ENCODE measurements around the gene LRRN1. TPM values are rescaled to one million over a fixed set of nuclear protein-coding genes. Genes with fewer than 3 reads are reported as not detected.

LRRN1 gene
- total RNA-seq, 4 donors from 2014 or later = 7.5 to 13.3 (median 9.8) TPM

- no peak for DNase-seq (ENCODE audit: low spot score in 2 of 2)
- H3K9me3 ChIP-seq = no peaks in the 10 kb centered on the region
- no peak for TF ChIP-seq POLR2A (IDR thresholded peaks at IDR 0.05)
- no peak for TF ChIP-seq EP300 (IDR thresholded peaks at IDR 0.05)
- TF ChIP-seq CTCF (IDR thresholded peaks at IDR 0.05) = no peak
- H3K4me3 ChIP-seq = peak overlapping the region; percentile 43 to 72 (median 52)
- peak overlapping the region in 3 of 4 donors; percentile 53 to 58 (median 56) for H3K27ac ChIP-seq
- no peaks in the 10 kb centered on the region for H3K36me3 ChIP-seq
- peaks cover 0 to 34% (median 6%) of the 10 kb centered on the region in 4 donors for H3K4me1 ChIP-seq
- 0 to 3% methylated on average over 21 to 37 of the region's 37 CpGs for WGBS, 2 donors
- H3K27me3 ChIP-seq = peaks cover 0 to 13% of the 10 kb centered on the region in 2 donors
Observed at GRCh38 chr3:3798631-3799113, 559 bp upstream of the LRRN1 start.

GRCh38 chr3:3800080-3800455, 837 bp downstream of the LRRN1 start:
- peak overlapping the region; percentile 43 to 72 (median 52) for H3K4me3 ChIP-seq
- 0 to 2% methylated on average over 19 of the region's 19 CpGs for WGBS, 2 donors
- no peaks in the 10 kb centered on the region for H3K9me3 ChIP-seq
- DNase-seq (ENCODE audit: low spot score in 2 of 2) = no peak
- TF ChIP-seq POLR2A (IDR thresholded peaks at IDR 0.05) (no peak), CTCF (IDR thresholded peaks at IDR 0.05) (no peak), EP300 (IDR thresholded peaks at IDR 0.05) (no peak)
- H3K27ac ChIP-seq = peak overlapping the region in 3 of 4 donors; percentile 53 to 65 (median 56)
- peaks cover 0 to 34% (median 6%) of the 10 kb centered on the region in 4 donors for H3K4me1 ChIP-seq
- H3K27me3 ChIP-seq = peaks cover 0 to 13% of the 10 kb centered on the region in 2 donors
- no peaks in the 10 kb centered on the region for H3K36me3 ChIP-seq

GRCh38 chr3:3800685-3801493, 1.7 kb downstream of the LRRN1 start:
- WGBS, 2 donors = 3 to 4% methylated on average over 25 to 27 of the region's 53 CpGs
- Histone ChIP-seq H3K27ac (peak overlapping the region in 1 of 4 donors; percentile 53), H3K4me3 (peak overlapping the region; percentile 43 to 72 (median 52)), H3K4me1 (peaks cover 0 to 34% (median 6%) of the 10 kb centered on the region in 4 donors), H3K9me3 (no peaks in the 10 kb centered on the region), H3K36me3 (no peaks in the 10 kb centered on the region), H3K27me3 (peaks cover 0 to 13% of the 10 kb centered on the region in 2 donors)
- TF ChIP-seq EP300 (IDR thresholded peaks at IDR 0.05) = no peak
- TF ChIP-seq POLR2A (IDR thresholded peaks at IDR 0.05) = no peak
- no peak for TF ChIP-seq CTCF (IDR thresholded peaks at IDR 0.05)
- no peak for DNase-seq (ENCODE audit: low spot score in 2 of 2)

GRCh38 chr3:3801494-3801841, 2.2 kb downstream of the LRRN1 start:
- Histone ChIP-seq H3K27ac (no peak overlapping the region), H3K4me1 (peaks cover 0 to 34% (median 6%) of the 10 kb centered on the region in 4 donors), H3K4me3 (peak overlapping the region in 3 of 4 donors; percentile 43 to 72 (median 61)), H3K27me3 (peaks cover 0 to 13% of the 10 kb centered on the region in 2 donors), H3K9me3 (no peaks in the 10 kb centered on the region), H3K36me3 (no peaks in the 10 kb centered on the region)
- DNase-seq (ENCODE audit: low spot score in 2 of 2) = no peak
- TF ChIP-seq EP300 (IDR thresholded peaks at IDR 0.05) (no peak), CTCF (IDR thresholded peaks at IDR 0.05) (no peak), POLR2A (IDR thresholded peaks at IDR 0.05) (no peak)
- WGBS, 2 donors = 50 to 56% methylated on average over 4 of the region's 4 CpGs

GRCh38 chr3:3802046-3802445, 2.8 kb downstream of the LRRN1 start:
- Histone ChIP-seq H3K9me3 (no peaks in the 10 kb centered on the region), H3K4me1 (peaks cover 0 to 34% (median 6%) of the 10 kb centered on the region in 4 donors), H3K27ac (no peak overlapping the region), H3K36me3 (no peaks in the 10 kb centered on the region), H3K4me3 (no peak overlapping the region), H3K27me3 (peaks cover 0 to 13% of the 10 kb centered on the region in 2 donors)
- 64 to 66% methylated on average over 13 of the region's 13 CpGs for WGBS, 2 donors
- no peak for DNase-seq (ENCODE audit: low spot score in 2 of 2)
- TF ChIP-seq POLR2A (IDR thresholded peaks at IDR 0.05) = no peak
- no peak for TF ChIP-seq EP300 (IDR thresholded peaks at IDR 0.05)
- no peak for TF ChIP-seq CTCF (IDR thresholded peaks at IDR 0.05)

All from tibial nerve (tissue), 4 donors.